ENCODE measurements around the gene NKIRAS1.

Gene NKIRAS1

DNA sequence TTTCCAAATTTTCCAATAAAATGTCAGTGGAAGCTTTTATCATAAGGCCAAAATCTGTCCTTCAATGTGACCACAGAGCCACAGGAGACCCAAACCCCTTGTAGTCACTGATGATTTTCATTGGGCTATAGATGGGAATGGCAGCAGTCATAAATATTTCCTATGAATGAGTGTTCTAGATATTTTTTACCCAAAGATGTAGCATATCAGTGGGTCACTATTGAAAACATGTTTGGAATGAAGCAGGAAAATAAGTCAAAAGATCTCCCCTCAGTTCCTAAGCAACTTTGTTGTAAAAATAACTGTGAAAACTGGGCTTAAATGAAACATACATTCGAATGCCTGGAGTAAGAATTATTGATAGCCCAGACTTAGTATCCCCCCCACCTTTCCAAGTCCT is 49.0 kb downstream of the NKIRAS1 start:
- TF ChIP-seq, protein P1, sequence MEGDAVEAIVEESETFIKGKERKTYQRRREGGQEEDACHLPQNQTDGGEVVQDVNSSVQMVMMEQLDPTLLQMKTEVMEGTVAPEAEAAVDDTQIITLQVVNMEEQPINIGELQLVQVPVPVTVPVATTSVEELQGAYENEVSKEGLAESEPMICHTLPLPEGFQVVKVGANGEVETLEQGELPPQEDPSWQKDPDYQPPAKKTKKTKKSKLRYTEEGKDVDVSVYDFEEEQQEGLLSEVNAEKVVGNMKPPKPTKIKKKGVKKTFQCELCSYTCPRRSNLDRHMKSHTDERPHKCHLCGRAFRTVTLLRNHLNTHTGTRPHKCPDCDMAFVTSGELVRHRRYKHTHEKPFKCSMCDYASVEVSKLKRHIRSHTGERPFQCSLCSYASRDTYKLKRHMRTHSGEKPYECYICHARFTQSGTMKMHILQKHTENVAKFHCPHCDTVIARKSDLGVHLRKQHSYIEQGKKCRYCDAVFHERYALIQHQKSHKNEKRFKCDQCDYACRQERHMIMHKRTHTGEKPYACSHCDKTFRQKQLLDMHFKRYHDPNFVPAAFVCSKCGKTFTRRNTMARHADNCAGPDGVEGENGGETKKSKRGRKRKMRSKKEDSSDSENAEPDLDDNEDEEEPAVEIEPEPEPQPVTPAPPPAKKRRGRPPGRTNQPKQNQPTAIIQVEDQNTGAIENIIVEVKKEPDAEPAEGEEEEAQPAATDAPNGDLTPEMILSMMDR (IDR thresholded peaks at IDR 0.05) = no peak
- no peak for TF ChIP-seq ZFX (IDR thresholded peaks at IDR 0.05; ENCODE audit: borderline replicate concordance)
- H3K27ac ChIP-seq = no peak overlapping the region

DNA sequence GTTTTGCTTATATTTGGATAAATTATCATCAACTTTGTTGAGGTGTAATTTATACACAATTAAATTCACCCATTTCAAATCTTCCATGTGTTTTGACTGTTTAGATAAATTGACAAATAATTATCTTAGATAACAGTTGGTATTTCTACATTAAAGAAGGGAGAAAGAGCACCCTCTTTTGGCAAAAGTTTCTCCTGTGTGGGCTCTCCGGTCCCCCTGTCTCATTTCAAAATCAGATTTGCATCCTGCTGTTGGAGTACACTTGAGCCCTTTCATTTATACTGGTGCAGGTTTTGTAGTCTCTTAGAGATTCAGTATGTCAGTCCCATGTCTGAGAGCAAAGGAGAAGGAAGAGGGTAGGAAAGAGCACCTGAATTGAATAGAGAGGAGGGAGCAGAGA is 49.4 kb downstream of the NKIRAS1 start:
- no peak overlapping the region for H3K27ac ChIP-seq
- no peak for TF ChIP-seq ZFX (IDR thresholded peaks at IDR 0.05; ENCODE audit: borderline replicate concordance)
- TF ChIP-seq, protein P1 (IDR thresholded peaks at IDR 0.05) = no peak

- TF ChIP-seq, protein P1 (IDR thresholded peaks at IDR 0.05) = no peak
- no peak for TF ChIP-seq ZFX (IDR thresholded peaks at IDR 0.05; ENCODE audit: borderline replicate concordance)
- no peak overlapping the region for H3K27ac ChIP-seq
These were observed 51.0 kb downstream of the NKIRAS1 start for GRCh38 chr3:23865595-23866396.

DNA sequence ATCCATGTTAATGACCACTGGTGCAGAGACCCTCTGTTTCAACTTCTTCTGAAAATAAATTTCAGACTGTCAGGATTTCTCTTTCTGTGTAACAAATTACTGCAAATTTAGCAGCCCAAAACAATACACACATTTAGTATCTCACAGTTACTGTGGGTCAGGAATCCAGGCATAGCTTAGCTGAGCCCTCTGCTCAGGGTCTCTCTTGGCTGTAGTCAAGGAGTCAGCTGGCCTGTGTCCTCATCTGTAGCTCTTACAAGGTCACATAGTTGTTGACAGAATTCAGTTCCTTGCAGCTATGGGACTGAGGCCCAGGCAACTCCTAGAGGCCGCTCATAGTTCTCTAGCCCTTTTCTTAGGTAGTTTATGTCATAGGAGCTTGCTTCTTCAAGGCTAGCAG is 51.9 kb downstream of the NKIRAS1 start:
- no peak overlapping the region for H3K27ac ChIP-seq
- TF ChIP-seq, protein P1 (IDR thresholded peaks at IDR 0.05) = no peak
- no peak for TF ChIP-seq ZFX (IDR thresholded peaks at IDR 0.05; ENCODE audit: borderline replicate concordance)

- TF ChIP-seq ZFX (IDR thresholded peaks at IDR 0.05; ENCODE audit: borderline replicate concordance) = no peak
- TF ChIP-seq, protein P1 (IDR thresholded peaks at IDR 0.05) = no peak
- H3K27ac ChIP-seq = no peak overlapping the region
These were observed 53.7 kb downstream of the NKIRAS1 start for GRCh38 chr3:23863060-23863459.

DNA sequence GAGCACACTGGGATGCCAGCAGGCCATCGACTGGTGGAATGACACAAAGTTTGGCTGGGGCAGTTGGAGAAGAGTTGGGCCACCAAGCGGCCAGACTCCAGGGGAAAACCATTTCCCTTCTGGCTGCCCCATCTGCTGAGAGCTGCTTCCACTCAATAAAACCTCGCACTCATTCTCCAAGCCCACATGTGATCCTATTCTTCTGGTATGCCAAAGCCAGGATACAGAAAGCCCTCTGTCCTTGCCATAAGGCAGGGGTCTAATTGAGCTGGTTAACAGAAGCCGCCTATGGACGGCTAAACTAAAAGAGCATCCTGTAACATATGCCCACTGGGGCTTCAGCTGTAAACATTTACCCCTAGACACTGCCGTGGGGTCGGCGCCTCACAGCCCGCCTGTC is 55.1 kb downstream of the NKIRAS1 start:
- no peak overlapping the region for H3K27ac ChIP-seq
- TF ChIP-seq, protein P1 (IDR thresholded peaks at IDR 0.05) = no peak
- TF ChIP-seq ZFX (IDR thresholded peaks at IDR 0.05; ENCODE audit: borderline replicate concordance) = no peak

GRCh38 chr3:23859839-23860382 is 56.9 kb downstream of the NKIRAS1 start:
- no peak for TF ChIP-seq ZFX (IDR thresholded peaks at IDR 0.05; ENCODE audit: borderline replicate concordance)
- TF ChIP-seq, protein P1 (IDR thresholded peaks at IDR 0.05) = no peak
- no peak overlapping the region for H3K27ac ChIP-seq

All from 22Rv1 (cell line).